K562 (cell line): ENCODE data around the gene CTTNBP2. TPM values are rescaled to one million over a fixed set of nuclear protein-coding genes. Genes with fewer than 3 reads are reported as not detected.

ENCODE experiments used
- BCL6 ChIP-seq: fragments of 250-450 bp; sonication (Bioruptor Pico); IDR thresholded peaks from 2 replicates; pipeline ENCODE4 v1.4.0; 2020
- CBFB ChIP-seq: sonication (generic); formaldehyde crosslinking; IDR thresholded peaks from 2 replicates; pipeline ENCODE4 v1.4.0; 2020; ENCODE audit warnings: mild to moderate bottlenecking, missing genetic modification reagents
- MED1 ChIP-seq: sonication (generic); formaldehyde crosslinking; IDR thresholded peaks from 2 replicates; pipeline ENCODE4 v1.8.1; 2023; ENCODE audit warnings: missing genetic modification reagents, borderline replicate concordance
- RBBP5 ChIP-seq: fragments of 200-600 bp; sonication (generic); IDR thresholded peaks from 2 replicates; pipeline ENCODE4 v1.6.1; 2012; ENCODE audit warnings: borderline replicate concordance, mild to moderate bottlenecking, low read length, control low read depth, inconsistent platforms; ENCODE audit not compliant: insufficient read depth, poor library complexity, severe bottlenecking
- RBM22 ChIP-seq: fragments of 200-400 bp; formaldehyde crosslinking; IDR thresholded peaks from 2 replicates; pipeline ENCODE4 v1.6.1; 2018; ENCODE audit warnings: low read length, low read depth; ENCODE audit not compliant: poor library complexity, severe bottlenecking
- ZNF785 ChIP-seq: fragments of 250-450 bp; sonication (Bioruptor Pico); IDR thresholded peaks from 2 replicates; pipeline ENCODE4 v1.4.0; 2020; ENCODE audit warnings: mild to moderate bottlenecking
- ZZZ3 ChIP-seq: fragments of 450-650 bp; IDR thresholded peaks from 2 replicates; pipeline ENCODE4 v1.6.1; 2016; ENCODE audit warnings: antibody characterized with exemption, mild to moderate bottlenecking, moderate library complexity
- polyA plus RNA-seq, 8 experiments: library from polyadenylated mRNA; depleted of rRNA in 4 of 8; stranded (reverse) in 5 of 8; unstranded in 3 of 8; fragments of >200 nt; fragmentation: Nextera tagmentation in 2 of 8; fragmentation: Illumina TruSeq in 1 of 8; extraction: Ambion mirVana in 2 of 8; extraction: Trizol in 1 of 8; gene quantifications; 2 replicates each; pipeline versions ENCODE4 v1.2.1 to v1.2.3, GENCODE V29; 2011 to 2014; ENCODE audit warnings: inconsistent platforms in 1 of 8, missing spikeins in 1 of 8
- total RNA-seq, 7 experiments: library from RNA; depleted of rRNA in 6 of 7; stranded (reverse); fragments of >200 nt in 6 of 7; fragmentation: Illumina TruSeq in 2 of 7; extraction: Trizol in 2 of 7; gene quantifications; 2 replicates each; pipeline versions ENCODE4 v1.2.1 to v1.2.3, GENCODE V29; 2011 to 2021; ENCODE audit warnings: low replicate concordance in 1 of 7
- TF ChIP-seq, protein P1 (sequence below), 2 experiments: fragments of 450-650 bp in 1 of 2; sonication (generic) in 1 of 2; formaldehyde crosslinking in 1 of 2; IDR thresholded peaks; 2 replicates each; pipeline versions ENCODE4 v1.7.1 to v1.9.0; 2016 to 2022; ENCODE audit warnings: inconsistent platforms in 1 of 2, mild to moderate bottlenecking in 1 of 2, missing genetic modification reagents in 1 of 2
- TF ChIP-seq, protein P2 (sequence below): fragments of 450-650 bp; formaldehyde crosslinking; conservative IDR thresholded peaks from 2 replicates; pipeline ENCODE4 v1.4.0; 2022; ENCODE audit warnings: mild to moderate bottlenecking, missing genetic modification characterization
- TF ChIP-seq, protein P3 (sequence below), 2 experiments: fragments of 450-650 bp in 1 of 2; IDR thresholded peaks; 2 replicates each; pipeline ENCODE4 v1.6.1; 2011 to 2017; ENCODE audit warnings: low read depth in 2 of 2, antibody characterized with exemption in 1 of 2, borderline replicate concordance in 1 of 2, low read length in 1 of 2, mild to moderate bottlenecking in 1 of 2, mixed read lengths in 1 of 2; ENCODE audit not compliant: control insufficient read depth in 1 of 2
- TF ChIP-seq, protein P4 (sequence below), 2 experiments: fragments of 450-650 bp in 1 of 2; sonication (generic) in 1 of 2; formaldehyde crosslinking in 1 of 2; IDR thresholded peaks in 1 of 2; conservative IDR thresholded peaks in 1 of 2; 2 replicates each; pipeline versions ENCODE4 v1.6.1 to v1.8.1; 2016 to 2023; ENCODE audit warnings: mild to moderate bottlenecking in 2 of 2, moderate library complexity in 2 of 2, inconsistent platforms in 1 of 2, missing genetic modification reagents in 1 of 2

Gene CTTNBP2
- total and polyA plus RNA-seq, 9 of the 15 experiments (the other 6 are each of a cell fraction or from before 2014, with no cell fraction given) = 0.05 TPM; not detected in 8

- TF ChIP-seq, protein P1, sequence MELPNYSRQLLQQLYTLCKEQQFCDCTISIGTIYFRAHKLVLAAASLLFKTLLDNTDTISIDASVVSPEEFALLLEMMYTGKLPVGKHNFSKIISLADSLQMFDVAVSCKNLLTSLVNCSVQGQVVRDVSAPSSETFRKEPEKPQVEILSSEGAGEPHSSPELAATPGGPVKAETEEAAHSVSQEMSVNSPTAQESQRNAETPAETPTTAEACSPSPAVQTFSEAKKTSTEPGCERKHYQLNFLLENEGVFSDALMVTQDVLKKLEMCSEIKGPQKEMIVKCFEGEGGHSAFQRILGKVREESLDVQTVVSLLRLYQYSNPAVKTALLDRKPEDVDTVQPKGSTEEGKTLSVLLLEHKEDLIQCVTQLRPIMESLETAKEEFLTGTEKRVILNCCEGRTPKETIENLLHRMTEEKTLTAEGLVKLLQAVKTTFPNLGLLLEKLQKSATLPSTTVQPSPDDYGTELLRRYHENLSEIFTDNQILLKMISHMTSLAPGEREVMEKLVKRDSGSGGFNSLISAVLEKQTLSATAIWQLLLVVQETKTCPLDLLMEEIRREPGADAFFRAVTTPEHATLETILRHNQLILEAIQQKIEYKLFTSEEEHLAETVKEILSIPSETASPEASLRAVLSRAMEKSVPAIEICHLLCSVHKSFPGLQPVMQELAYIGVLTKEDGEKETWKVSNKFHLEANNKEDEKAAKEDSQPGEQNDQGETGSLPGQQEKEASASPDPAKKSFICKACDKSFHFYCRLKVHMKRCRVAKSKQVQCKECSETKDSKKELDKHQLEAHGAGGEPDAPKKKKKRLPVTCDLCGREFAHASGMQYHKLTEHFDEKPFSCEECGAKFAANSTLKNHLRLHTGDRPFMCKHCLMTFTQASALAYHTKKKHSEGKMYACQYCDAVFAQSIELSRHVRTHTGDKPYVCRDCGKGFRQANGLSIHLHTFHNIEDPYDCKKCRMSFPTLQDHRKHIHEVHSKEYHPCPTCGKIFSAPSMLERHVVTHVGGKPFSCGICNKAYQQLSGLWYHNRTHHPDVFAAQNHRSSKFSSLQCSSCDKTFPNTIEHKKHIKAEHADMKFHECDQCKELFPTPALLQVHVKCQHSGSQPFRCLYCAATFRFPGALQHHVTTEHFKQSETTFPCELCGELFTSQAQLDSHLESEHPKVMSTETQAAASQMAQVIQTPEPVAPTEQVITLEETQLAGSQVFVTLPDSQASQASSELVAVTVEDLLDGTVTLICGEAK (IDR thresholded peaks at IDR 0.05) = no peak
- TF ChIP-seq, protein P1 (CRISPR knock-in tag; IDR thresholded peaks at IDR 0.05) = no peak
- TF ChIP-seq, protein P2, sequence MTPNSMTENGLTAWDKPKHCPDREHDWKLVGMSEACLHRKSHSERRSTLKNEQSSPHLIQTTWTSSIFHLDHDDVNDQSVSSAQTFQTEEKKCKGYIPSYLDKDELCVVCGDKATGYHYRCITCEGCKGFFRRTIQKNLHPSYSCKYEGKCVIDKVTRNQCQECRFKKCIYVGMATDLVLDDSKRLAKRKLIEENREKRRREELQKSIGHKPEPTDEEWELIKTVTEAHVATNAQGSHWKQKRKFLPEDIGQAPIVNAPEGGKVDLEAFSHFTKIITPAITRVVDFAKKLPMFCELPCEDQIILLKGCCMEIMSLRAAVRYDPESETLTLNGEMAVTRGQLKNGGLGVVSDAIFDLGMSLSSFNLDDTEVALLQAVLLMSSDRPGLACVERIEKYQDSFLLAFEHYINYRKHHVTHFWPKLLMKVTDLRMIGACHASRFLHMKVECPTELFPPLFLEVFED (CRISPR knock-in tag) = no peak
- no peak for TF ChIP-seq RBBP5
- no peak for TF ChIP-seq CBFB (CRISPR knock-in tag)
- no peak for TF ChIP-seq ZZZ3
- TF ChIP-seq ZNF785 (CRISPR knock-in tag) = no peak
- no peak for TF ChIP-seq MED1 (CRISPR knock-in tag)
- TF ChIP-seq, protein P3, sequence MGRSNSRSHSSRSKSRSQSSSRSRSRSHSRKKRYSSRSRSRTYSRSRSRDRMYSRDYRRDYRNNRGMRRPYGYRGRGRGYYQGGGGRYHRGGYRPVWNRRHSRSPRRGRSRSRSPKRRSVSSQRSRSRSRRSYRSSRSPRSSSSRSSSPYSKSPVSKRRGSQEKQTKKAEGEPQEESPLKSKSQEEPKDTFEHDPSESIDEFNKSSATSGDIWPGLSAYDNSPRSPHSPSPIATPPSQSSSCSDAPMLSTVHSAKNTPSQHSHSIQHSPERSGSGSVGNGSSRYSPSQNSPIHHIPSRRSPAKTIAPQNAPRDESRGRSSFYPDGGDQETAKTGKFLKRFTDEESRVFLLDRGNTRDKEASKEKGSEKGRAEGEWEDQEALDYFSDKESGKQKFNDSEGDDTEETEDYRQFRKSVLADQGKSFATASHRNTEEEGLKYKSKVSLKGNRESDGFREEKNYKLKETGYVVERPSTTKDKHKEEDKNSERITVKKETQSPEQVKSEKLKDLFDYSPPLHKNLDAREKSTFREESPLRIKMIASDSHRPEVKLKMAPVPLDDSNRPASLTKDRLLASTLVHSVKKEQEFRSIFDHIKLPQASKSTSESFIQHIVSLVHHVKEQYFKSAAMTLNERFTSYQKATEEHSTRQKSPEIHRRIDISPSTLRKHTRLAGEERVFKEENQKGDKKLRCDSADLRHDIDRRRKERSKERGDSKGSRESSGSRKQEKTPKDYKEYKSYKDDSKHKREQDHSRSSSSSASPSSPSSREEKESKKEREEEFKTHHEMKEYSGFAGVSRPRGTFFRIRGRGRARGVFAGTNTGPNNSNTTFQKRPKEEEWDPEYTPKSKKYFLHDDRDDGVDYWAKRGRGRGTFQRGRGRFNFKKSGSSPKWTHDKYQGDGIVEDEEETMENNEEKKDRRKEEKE (IDR thresholded peaks at IDR 0.05; ENCODE audit: borderline replicate concordance in 1 of 2, control insufficient read depth in 1 of 2, low read depth in 2 of 2, low read length in 1 of 2) = no peak
- TF ChIP-seq RBM22 = no peak
- TF ChIP-seq BCL6 (CRISPR knock-in tag) = no peak
- TF ChIP-seq, protein P4, sequence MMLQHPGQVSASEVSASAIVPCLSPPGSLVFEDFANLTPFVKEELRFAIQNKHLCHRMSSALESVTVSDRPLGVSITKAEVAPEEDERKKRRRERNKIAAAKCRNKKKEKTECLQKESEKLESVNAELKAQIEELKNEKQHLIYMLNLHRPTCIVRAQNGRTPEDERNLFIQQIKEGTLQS (IDR thresholded peaks at IDR 0.05) = no peak
- TF ChIP-seq, protein P4 (CRISPR knock-in tag; conservative IDR thresholded peaks at IDR 0.05) = no peak
Observed at GRCh38 chr7:117802660-117803059, 70.6 kb downstream of the CTTNBP2 start (continued).
